Common myeloid progenitor, CD34-positive (primary cell): Measurements from ENCODE around the gene FAM171A1.
"Not testable (repeated sequence)": the region's sequence is repeated elsewhere in the genome, so short reads cannot be mapped to it uniquely, and the experiment has no call there.

Source experiments
- CTCF ChIA-PET: fragments of 350-600 bp; sonication (Branson Sonifier 250); formaldehyde crosslinking; loops from one replicate; lab custom pipeline; 2021; ENCODE audit warnings: antibody characterized with exemption; lab: Charles Lee
- POLR2A ChIA-PET: fragments of 350-600 bp; sonication (Branson Sonifier 250); formaldehyde crosslinking; loops from one replicate; lab custom pipeline; 2021; ENCODE audit warnings: antibody characterized with exemption; lab: Charles Lee
- DNase-seq, 3 donors: peaks; one replicate each; pipeline versions ENCODE4 v3.0.0 to v3.0.0-alpha.2; 2013
- H3K27ac ChIP-seq, 2 experiments: 1 replicate in 1 of 2; 2 replicates in 1 of 2; pipeline ENCODE4 v1.7.0; 2013; ENCODE audit warnings: inconsistent platforms in 2 of 2, low read length in 2 of 2, mild to moderate bottlenecking in 2 of 2, low read depth in 1 of 2, moderate library complexity in 1 of 2; ENCODE audit not compliant: severe bottlenecking in 2 of 2, insufficient read depth in 1 of 2, poor library complexity in 1 of 2
- H3K27me3 ChIP-seq, 5 experiments: replicated peaks in 2 of 5; 1 replicate in 3 of 5; 2 replicates in 2 of 5; pipeline versions ENCODE4 v1.6.1 to v1.7.0; 2013; ENCODE audit warnings: low read length in 4 of 5, mild to moderate bottlenecking in 2 of 5, moderate library complexity in 2 of 5, inconsistent platforms in 1 of 5; ENCODE audit not compliant: insufficient read depth in 5 of 5, control insufficient read depth in 4 of 5
- H3K36me3 ChIP-seq, 4 experiments: 1 replicate in 2 of 4; 2 replicates in 2 of 4; pipeline versions ENCODE4 v1.6.1 to v1.7.0; 2013; ENCODE audit warnings: low read length in 3 of 4, control low read depth in 1 of 4, mild to moderate bottlenecking in 1 of 4; ENCODE audit not compliant: control insufficient read depth in 4 of 4, insufficient read depth in 4 of 4
- H3K4me1 ChIP-seq, 4 experiments: 1 replicate in 3 of 4; 2 replicates in 1 of 4; pipeline versions ENCODE4 v1.6.1 to v1.7.1; 2013; ENCODE audit warnings: low read length in 3 of 4, mild to moderate bottlenecking in 3 of 4, control low read depth in 1 of 4, inconsistent platforms in 1 of 4, moderate library complexity in 1 of 4; ENCODE audit not compliant: control insufficient read depth in 4 of 4, insufficient read depth in 4 of 4; ENCODE audit errors: control extremely low read depth in 1 of 4
- H3K4me3 ChIP-seq, 7 experiments: 1 replicate in 4 of 7; 2 replicates in 3 of 7; pipeline versions ENCODE4 v1.5.1 to v1.7.0; 2013; ENCODE audit warnings: mild to moderate bottlenecking in 7 of 7, low read length in 6 of 7, moderate library complexity in 6 of 7, inconsistent platforms in 2 of 7, low read depth in 2 of 7, control low read depth in 1 of 7; ENCODE audit not compliant: insufficient read depth in 4 of 7, control insufficient read depth in 1 of 7; ENCODE audit errors: extremely low read depth in 1 of 7
- H3K9me3 ChIP-seq, 5 experiments: 1 replicate in 4 of 5; 2 replicates in 1 of 5; pipeline versions ENCODE4 v1.6.1 to v1.7.1; 2013; ENCODE audit warnings: low read length in 4 of 5, mild to moderate bottlenecking in 2 of 5, inconsistent platforms in 1 of 5, low read depth in 1 of 5, moderate library complexity in 1 of 5; ENCODE audit not compliant: control insufficient read depth in 4 of 5, insufficient read depth in 2 of 5; ENCODE audit errors: control extremely low read depth in 1 of 5
- WGBS: methylation state at CpG from one replicate; pipeline ENCODE4 v1.1.5; 2013; ENCODE audit not compliant: insufficient coverage; 5-methylcytosine and 5-hydroxymethylcytosine counted together

The FAM171A1 gene

DNA sequence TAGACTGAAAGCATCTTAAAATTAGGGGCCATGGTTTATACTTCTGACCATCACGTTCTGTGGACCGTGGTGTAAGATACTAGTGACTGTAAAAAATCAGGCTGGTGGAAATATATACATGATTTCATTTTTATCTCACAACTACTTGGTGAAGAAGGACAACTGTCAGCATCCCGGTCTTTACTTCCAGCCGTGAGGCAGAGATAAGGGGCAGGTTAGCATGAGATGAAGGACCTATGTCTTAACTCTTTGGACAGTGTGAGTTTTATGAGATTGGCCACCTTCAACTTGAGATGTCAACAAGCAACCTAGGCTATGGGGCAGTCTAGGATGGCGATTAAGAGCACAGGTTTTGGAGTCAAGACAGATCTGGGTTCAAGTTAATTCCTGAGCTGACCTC is 37.5 kb upstream of the FAM171A1 start:
- POLR2A ChIA-PET = no interaction called here
- CTCF ChIA-PET = no interaction called here
- DNase-seq = no peak

DNA sequence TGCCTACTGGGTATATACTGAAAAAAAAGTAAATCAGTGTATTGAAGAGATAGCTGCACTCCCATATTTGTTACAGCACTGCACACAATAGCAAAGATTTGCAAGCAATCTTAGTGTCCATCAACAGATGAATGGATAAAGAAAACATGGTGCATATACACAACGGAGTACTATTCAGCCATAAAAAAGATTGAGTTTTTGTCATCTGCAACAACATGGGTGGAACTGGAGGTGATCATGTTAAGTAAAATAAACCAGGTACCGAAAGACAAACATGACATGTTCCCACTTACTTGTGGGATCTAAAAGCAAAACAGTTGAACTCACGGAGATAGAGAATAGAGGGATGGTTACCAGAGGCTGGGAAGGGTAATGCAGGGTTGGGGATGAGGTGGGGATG is 34.2 kb upstream of the FAM171A1 start:
- WGBS = 96% methylated on average over 2 of the region's 3 CpGs
- Histone ChIP-seq H3K27me3 (no peaks in the 10 kb centered on the region), H3K4me3 (no peak overlapping the region), H3K36me3 (no peaks in the 10 kb centered on the region), H3K27ac (no peak overlapping the region), H3K4me1 (no peaks in the 10 kb centered on the region), H3K9me3 (peaks cover 0 to 5% (median 0%) of the 10 kb centered on the region in 5 experiments)
- ChIA-PET POLR2A (no interaction called here), CTCF (no interaction called here)
- no peak for DNase-seq

More for the DNA sequence above, 37.5 kb upstream of the FAM171A1 start:
- H3K36me3 ChIP-seq = no peaks in the 10 kb centered on the region
- H3K27me3 ChIP-seq = peaks cover 0 to 3% (median 0%) of the 10 kb centered on the region in 5 experiments
- no peak overlapping the region for H3K4me3 ChIP-seq
- WGBS = 92% methylated on average over 1 of the region's 5 CpGs
- no peaks in the 10 kb centered on the region for H3K4me1 ChIP-seq
- H3K9me3 ChIP-seq = peaks cover 0 to 3% (median 0%) of the 10 kb centered on the region in 5 experiments
- no peak overlapping the region for H3K27ac ChIP-seq

DNA sequence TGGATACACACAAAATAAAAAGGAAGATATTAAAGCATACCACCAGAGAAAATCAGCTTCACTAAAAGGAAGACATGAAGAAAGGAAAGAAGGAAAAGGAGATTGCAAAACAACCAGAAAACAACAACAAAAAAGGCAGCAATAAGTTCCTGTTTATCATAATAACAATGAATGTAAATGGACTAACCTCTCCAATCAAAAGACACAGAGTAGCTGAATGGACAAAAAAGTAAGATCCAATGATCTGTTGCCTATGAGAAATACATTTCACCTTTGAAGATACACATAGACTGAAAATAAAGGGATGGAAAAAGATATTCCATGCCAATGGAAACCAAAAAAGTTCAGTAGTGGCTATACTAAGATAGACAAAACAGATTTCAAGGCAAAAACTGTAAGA is 30.3 kb upstream of the FAM171A1 start:
- CTCF ChIA-PET = no interaction called here

DNA sequence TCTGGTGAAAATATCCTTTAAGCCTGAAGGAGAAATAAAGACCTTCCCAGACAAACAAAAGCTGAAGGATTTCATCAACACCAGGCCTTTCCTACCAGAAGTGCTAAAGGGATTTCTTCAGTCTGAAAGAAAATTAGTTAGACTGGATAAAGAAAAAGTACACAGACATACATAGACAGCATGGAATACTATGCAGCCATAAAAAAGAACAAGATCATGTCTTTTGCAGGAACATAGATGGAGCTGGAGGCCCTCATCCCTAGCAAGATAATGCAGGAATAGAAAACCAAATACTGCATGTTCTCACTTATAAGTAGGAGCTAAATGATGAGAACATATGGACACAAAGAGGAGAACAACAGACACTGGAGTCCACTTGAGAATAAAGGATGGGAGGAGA is 29.4 kb upstream of the FAM171A1 start:
- H3K27ac ChIP-seq, POLR2A ChIA-PET, H3K4me1 ChIP-seq, H3K4me3 ChIP-seq, DNase-seq, H3K36me3 ChIP-seq, H3K27me3 ChIP-seq, H3K9me3 ChIP-seq, CTCF ChIA-PET: not testable (repeated sequence)

More for the DNA sequence above, 30.3 kb upstream of the FAM171A1 start:
- peaks cover 0 to 3% (median 0%) of the 10 kb centered on the region in 5 experiments for H3K27me3 ChIP-seq
- peaks cover 0 to 7% (median 0%) of the 10 kb centered on the region in 5 experiments for H3K9me3 ChIP-seq
- no peak overlapping the region for H3K4me3 ChIP-seq
- H3K4me1 ChIP-seq = no peaks in the 10 kb centered on the region
- H3K36me3 ChIP-seq = no peaks in the 10 kb centered on the region
- no peak overlapping the region for H3K27ac ChIP-seq
- POLR2A ChIA-PET = no interaction called here
- no peak for DNase-seq

DNA sequence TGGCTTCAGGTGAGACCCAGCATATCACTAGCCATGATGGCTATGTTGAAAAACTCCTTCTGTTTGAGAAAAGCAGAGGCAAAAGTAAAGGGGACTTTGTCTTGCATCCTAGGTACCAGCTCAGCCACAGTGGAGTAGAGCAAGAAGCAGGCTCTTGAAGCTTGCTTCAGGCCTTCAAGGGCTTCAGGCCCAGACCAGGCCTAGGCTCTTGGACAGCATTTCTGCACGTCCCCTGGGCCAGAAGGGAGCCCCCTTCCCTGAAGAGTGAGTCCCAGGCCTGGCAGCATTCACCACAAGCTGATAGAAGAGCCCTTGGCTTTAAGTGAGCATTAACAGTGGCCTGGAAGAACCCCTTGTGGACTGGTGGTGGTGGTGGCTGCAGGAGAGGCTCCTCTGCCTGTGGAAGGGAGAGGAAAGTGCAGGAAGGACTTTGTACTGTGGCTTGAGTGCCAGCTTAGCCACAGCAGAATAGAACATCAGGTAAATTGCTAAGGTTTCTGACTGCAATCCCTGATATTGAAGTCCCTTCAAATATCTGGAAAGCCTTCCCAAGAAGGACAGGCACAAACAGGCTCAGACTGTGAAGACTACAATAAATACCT is 28.1 kb upstream of the FAM171A1 start:
- Histone ChIP-seq H3K36me3 (no peaks in the 10 kb centered on the region), H3K4me3 (no peak overlapping the region), H3K4me1 (no peaks in the 10 kb centered on the region), H3K9me3 (peaks cover 0 to 7% (median 0%) of the 10 kb centered on the region in 5 experiments), H3K27ac (no peak overlapping the region), H3K27me3 (peaks cover 0 to 3% (median 0%) of the 10 kb centered on the region in 5 experiments)
- DNase-seq = no peak
- POLR2A ChIA-PET = no interaction called here
- 80% methylated on average over 1 of the region's 1 CpG for WGBS
- CTCF ChIA-PET = no interaction called here

DNA sequence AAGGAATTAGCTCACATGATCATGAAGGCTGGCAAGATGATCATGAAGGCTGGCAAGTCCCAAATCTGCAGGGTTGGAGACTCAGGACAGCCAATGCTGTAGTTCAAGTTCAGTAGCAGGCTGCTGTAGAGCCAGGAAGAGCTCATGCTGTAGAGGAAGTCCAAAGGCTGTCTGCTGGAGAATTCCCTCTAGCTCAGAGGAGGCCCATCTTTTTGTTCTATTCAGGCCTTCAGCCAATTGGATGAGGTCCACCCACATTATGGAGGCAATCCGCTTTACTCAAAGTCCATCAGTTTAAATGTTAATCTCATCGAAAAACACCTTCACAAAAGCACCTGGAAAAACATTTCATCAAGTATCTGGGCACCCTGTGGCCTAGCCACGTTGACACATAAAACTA is 24.8 kb upstream of the FAM171A1 start:
- Histone ChIP-seq H3K27me3 (peaks cover 0 to 7% (median 0%) of the 10 kb centered on the region in 5 experiments), H3K36me3 (no peaks in the 10 kb centered on the region), H3K4me1 (no peaks in the 10 kb centered on the region), H3K27ac (no peak overlapping the region), H3K9me3 (peaks cover 0 to 4% (median 0%) of the 10 kb centered on the region in 5 experiments), H3K4me3 (no peak overlapping the region)
- CTCF ChIA-PET = no interaction called here
- DNase-seq = no peak
- POLR2A ChIA-PET = no interaction called here
- 100% methylated on average over 1 of the region's 3 CpGs for WGBS

DNA sequence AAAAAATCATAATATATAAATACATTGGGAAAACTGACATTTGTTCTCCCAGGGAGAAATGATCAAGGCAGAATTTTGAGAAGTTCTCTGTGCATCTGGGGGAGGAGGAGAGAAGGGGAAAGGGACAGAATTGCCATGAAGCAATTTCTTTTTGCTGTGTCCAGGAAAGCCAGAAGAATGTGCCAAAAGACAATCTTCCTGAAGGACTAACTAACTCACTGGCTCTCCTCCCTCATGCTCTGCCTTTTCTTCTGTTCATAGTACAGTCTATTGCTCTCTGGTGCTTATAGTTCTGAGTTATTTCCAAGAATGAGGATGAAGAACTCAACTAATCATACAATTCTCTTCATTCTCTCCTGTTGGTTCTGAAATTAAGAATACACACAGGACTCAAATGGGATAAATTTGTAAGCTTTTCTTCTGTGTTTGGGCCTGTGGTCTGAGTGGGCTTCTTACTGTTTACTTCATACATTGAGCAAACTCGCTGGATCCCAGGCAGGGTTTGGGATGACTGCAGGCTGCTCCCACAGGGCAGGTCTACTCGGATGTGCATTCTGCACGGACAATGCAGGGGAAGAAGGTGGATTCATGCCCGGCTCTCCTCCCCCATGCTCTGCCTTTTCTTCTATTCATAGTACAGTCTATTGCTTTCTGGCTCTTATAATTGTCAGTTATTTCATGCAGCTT is 22.2 kb upstream of the FAM171A1 start:
- CTCF ChIA-PET = no interaction called here
- no peaks in the 10 kb centered on the region for H3K4me1 ChIP-seq
- no peak for DNase-seq
- peaks cover 0 to 6% (median 0%) of the 10 kb centered on the region in 5 experiments for H3K27me3 ChIP-seq
- POLR2A ChIA-PET = no interaction called here
- H3K4me3 ChIP-seq = no peak overlapping the region
- H3K27ac ChIP-seq = no peak overlapping the region
- WGBS = 92% methylated on average over 2 of the region's 4 CpGs
- no peaks in the 10 kb centered on the region for H3K36me3 ChIP-seq
- H3K9me3 ChIP-seq = no peaks in the 10 kb centered on the region
